Tongue (tissue), 2 donors: ENCODE data around the gene SLC25A27. TPM values are rescaled to one million over a fixed set of nuclear protein-coding genes. Genes with fewer than 3 reads are reported as not detected.
A peak's percentile ranks its signal among the peaks of the same experiment; 100 is the strongest.
"Not testable (repeated sequence)": the region's sequence is repeated elsewhere in the genome, so short reads cannot be mapped to it uniquely, and the experiment has no call there.

Source experiments
- DNase-seq: peaks from one replicate; pipeline ENCODE4 v3.0.0-alpha.2; 2015
- total RNA-seq: library from RNA; depleted of rRNA; stranded (reverse); fragments of >200 nt; gene quantifications from one replicate; pipeline ENCODE4 v1.2.3, GENCODE V29; 2014

Gene SLC25A27
- total RNA-seq = 20.1 TPM

- peak; percentile 98 for DNase-seq
Measured at GRCh38 chr6:46652603-46653438, at the start of gene SLC25A27, which contains the start of gene CYP39A1. SLC25A27 (plus strand) TSS chr6:46652975; CDS start chr6:46653193, 218 bp downstream. CYP39A1 (minus strand) TSS chr6:46652818; CDS start chr6:46652582, 236 bp downstream.

DNA sequence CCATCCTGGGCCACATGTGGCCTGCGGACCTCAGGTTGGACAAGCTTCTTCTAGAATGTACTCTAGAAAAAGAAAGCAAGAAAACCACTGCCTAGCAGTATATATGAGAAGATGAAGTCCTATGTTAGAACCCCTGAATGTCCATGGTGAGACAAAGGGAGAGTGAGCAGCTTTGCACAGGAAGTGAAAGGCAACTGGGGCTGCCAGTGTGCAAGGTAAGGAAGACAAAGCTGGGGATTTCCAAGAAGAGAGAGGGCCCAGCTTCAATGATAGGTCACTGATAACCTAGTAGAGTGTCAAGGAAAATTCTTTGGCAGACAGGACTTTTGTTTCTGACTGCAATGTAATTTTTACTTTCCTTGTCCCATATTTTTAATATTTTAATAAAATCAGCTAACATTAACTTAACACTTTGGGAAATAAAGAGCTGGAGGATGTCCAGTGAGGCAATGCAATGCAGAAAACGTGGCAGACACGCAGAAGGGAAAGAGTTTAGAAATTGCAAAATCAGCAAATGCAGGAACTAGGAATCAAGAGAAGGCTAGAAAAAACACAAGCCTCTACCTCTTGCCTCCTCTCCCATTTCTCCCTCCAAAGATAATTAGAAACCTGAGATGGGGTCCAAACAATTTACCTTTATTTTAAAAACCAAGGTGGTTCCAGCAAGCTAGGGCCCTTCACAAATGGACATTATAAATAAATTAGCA is 47.5 kb upstream of the SLC25A27 start:
- DNase-seq = no peak

- DNase-seq = peak; percentile 32
Measured at GRCh38 chr6:46606338-46606737, 46.4 kb upstream of the SLC25A27 start.

DNA sequence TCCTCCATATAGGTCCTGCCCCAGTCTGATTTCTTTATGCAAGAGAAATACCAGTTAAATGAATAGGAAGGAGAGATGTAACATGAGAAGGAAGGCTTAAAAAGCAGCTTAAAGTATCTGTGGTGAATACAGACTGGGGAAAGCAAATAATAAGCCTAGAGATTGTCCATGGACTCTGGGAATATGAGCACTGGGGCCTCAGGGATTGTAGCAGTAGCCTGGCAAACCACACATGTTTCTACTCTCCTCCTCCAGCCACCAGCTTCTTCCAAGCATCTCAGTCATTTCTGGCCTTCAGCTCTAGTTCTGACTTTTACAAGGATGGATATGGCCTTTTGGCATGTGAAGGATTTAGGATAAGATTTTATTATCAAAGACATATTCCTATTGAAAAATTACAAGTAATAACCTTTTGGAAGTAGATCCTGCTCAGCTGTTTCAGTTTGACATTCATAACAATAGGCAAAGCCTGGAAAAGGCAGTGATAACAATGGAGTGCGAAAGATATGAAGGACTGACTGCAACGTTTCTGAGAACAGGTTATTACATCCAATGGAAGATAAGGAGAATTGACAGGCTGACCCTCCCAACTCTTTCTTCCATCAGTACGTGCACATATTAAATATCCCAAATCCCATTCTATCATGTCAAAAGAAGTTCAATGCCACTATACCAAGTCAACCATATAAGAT is 41.8 kb upstream of the SLC25A27 start:
- peak; percentile 47 for DNase-seq

DNA sequence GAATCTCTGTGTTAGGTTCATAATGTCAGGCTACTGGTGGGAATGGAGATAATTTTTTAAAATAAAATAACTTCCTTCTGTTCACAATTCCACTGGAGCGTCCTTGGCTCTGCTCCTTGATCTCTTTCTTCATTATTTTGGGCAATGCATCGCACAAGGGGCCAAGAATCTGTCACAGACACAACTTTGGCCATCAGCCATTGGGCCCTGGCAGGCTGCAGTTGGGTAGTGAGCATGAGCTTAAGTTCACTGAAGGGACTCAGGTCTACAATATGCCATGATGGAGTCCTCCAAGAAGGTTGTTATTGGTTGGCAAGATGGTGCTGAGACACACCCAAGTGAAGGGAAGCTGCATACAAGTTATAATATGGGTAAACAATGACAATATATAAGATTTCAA is 40.1 kb upstream of the SLC25A27 start:
- no peak for DNase-seq

GRCh38 chr6:46618726-46619125 is 34.0 kb upstream of the SLC25A27 start:
- no peak for DNase-seq

DNA sequence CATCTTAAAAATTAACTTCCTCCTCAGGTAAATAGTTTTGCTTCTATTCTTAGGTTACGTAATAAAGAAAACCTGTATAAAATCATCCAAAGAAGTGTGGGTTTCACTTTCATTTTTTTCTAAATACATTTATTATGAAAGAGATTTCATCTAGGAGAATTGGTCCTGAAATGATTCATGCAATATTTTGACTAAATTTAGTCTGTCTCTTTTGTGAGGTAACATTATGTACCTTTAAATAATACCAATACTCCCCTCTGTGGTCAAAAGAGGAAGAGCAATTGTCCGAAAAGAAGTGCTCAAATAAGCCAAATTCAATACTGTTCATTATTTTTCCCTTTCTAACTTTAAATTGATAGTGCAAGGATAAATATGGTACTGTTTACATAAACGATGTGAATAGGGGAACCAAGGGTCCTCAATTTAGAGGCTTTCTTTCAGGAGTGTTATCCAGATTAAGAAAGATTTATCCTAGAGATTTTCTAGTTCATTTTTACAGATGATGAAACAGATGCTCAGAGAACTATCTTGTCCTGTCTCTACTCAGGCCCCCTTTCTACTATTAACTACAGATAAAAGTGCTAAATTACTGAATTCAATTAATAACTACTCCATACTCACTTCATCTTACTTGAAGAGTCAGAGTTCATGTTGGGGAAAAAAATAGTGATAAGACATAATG is 26.4 kb upstream of the SLC25A27 start:
- peak; percentile 61 for DNase-seq

- DNase-seq = no peak
Measured at GRCh38 chr6:46626976-46627375, 25.8 kb upstream of the SLC25A27 start.

- DNase-seq = no peak
Measured at GRCh38 chr6:46628498-46628897, 24.3 kb upstream of the SLC25A27 start.

- no peak for DNase-seq
Measured at GRCh38 chr6:46628976-46629375, 23.8 kb upstream of the SLC25A27 start.

GRCh38 chr6:46629691-46630090 is 23.1 kb upstream of the SLC25A27 start:
- no peak for DNase-seq

- DNase-seq = no peak
Measured at GRCh38 chr6:46632053-46632452, 20.7 kb upstream of the SLC25A27 start.

GRCh38 chr6:46635462-46635861 is 17.3 kb upstream of the SLC25A27 start:
- no peak for DNase-seq

GRCh38 chr6:46637145-46637544 is 15.6 kb upstream of the SLC25A27 start:
- peak; percentile 29 for DNase-seq

DNA sequence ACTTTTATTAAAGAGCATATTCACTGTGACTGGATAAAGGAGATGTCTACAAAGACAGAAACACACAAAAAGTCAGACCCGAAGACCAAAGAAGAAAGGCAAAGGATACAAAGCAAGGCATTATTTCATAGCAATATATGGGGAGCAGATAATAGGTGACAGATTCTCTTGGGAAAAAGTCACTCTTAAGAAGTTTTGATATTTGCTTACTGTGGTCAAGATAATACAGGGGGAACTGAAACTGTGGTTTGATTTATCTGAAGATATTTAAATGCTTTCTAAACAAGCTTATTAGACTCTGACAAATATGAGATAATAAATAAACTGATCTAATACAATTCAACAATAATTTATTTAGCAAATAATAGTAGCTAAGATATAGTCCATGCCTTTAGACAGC is 14.8 kb upstream of the SLC25A27 start:
- DNase-seq = no peak

GRCh38 chr6:46638650-46639049 is 14.1 kb upstream of the SLC25A27 start:
- no peak for DNase-seq

DNA sequence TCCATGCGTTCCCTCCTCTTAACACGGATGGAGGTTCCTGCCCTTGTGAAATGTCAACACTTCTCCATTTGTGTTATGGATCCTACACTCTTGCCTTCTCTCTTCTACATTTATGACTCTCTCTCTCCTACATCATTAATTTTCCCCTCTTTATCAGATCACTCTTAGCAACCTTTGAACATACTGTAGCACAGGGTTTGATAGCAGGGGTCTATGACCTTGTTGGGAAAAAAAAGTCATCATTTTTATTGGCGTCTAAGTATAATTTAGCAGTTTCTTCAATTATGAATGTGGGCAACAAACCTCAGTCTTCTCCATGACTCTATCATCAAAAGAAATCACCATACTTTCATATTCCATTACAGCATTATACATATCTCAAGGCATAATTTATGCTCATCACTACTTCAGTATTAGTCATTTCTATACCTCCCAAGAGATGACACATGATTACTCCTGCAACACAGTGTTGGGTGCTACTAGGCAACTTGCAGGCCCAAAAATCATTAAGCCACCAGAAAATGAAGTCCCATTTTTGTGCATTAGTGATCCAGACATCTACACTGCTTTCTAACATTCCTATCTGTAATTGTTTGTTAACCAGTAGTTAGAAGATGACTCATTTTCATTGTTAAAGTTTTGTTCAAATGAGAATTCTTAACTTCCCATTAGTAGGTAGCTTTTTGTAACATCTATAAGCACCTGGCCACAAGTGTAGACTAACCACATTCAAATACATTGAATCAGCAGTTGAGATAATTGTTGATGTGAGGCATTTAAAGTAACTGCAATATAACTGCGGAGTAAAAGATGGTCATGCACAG is 9.6 kb upstream of the SLC25A27 start:
- no peak for DNase-seq

- no peak for DNase-seq
Measured at GRCh38 chr6:46645265-46645664, 7.5 kb upstream of the SLC25A27 start.

GRCh38 chr6:46648108-46648507 is 4.7 kb upstream of the SLC25A27 start:
- not testable (repeated sequence) for DNase-seq

DNA sequence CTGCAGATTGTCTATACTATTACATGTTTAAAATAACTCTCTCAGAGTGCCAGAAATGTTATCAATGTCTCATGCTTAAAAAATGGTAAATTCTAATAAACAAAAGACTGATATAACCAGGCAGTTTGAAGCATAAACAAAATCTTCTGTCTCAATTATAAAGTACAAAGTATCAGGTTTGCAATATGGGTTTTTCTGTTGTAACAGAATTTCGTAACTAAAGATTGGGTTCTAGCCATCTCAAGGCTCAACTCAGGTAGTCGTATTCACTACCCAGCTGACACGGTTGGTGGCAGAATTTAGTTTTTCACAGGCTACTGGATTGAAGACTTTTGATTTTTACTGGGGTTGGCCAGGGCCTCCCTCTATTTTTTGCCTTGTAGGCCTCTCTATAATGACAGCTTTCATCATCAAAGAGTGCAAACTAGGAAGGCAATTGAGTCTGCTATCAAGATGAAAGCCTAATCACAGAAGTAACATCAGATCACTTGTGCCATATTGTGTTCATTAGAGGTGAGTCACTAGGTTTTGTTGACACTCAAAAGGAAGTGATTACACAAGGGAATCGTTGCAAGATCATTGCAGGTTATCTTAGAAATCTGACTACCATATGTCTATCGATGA is 3.8 kb upstream of the SLC25A27 start:
- DNase-seq = no peak

DNA sequence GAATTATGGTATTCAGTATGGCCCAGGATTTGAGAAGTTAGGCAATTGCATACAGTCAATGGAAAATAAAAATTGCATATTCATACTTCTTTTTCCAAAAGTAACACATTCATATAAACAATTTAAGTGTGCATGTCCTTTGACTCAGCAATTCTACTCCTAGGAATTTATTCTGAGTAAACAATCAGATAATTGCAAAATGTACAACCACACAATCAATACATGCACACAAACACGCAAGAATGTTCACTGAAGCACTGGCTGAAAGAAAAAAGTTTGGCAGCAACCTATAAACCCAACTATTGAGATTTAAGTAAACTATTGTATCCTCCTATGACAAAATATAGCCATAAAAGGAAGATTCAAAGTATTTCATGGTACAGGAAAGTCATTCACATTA is 1.8 kb upstream of the SLC25A27 start:
- DNase-seq = peak; percentile 12
